GM12864 (cell line): Measurements from ENCODE around the gene SUCO.
"Not testable (repeated sequence)": the region's sequence is repeated elsewhere in the genome, so short reads cannot be mapped to it uniquely, and the experiment has no call there.

ENCODE experiments used
- DNase-seq: peaks from one replicate; pipeline ENCODE4 v3.0.0-alpha.2; 2011; ENCODE audit warnings: low read depth
- H3K4me3 ChIP-seq: 2 replicates; pipeline ENCODE4 v1.5.1; 2011; ENCODE audit warnings: mild to moderate bottlenecking, low read depth, low read length, control low read depth
- CTCF ChIP-seq: IDR thresholded peaks from 2 replicates; pipeline ENCODE4 v1.5.1; 2011; ENCODE audit warnings: low read depth, mild to moderate bottlenecking, moderate library complexity, low read length, control low read depth, inconsistent platforms; ENCODE audit errors: missing control alignments

Gene SUCO

GRCh38 chr1:172613294-172613693 lies 80.3 kb downstream of the SUCO start:
- H3K4me3 ChIP-seq: no peak overlapping the region
- no peak for TF ChIP-seq CTCF
- DNase-seq: no peak

GRCh38 chr1:172616195-172616594 lies 83.2 kb downstream of the SUCO start:
- DNase-seq: no peak
- TF ChIP-seq CTCF: no peak
- H3K4me3 ChIP-seq: no peak overlapping the region

- no peak overlapping the region for H3K4me3 ChIP-seq
- no peak for TF ChIP-seq CTCF
- no peak for DNase-seq
Observed at GRCh38 chr1:172616636-172617035, 83.7 kb downstream of the SUCO start.

- not testable (repeated sequence) for H3K4me3 ChIP-seq, DNase-seq
Observed at GRCh38 chr1:172620603-172621002, 87.7 kb downstream of the SUCO start.

- no peak for DNase-seq
- H3K4me3 ChIP-seq: no peak overlapping the region
- TF ChIP-seq CTCF: no peak
Observed at GRCh38 chr1:172622541-172622940, 89.6 kb downstream of the SUCO start.

GRCh38 chr1:172623748-172624147 lies 90.8 kb downstream of the SUCO start:
- no peak overlapping the region for H3K4me3 ChIP-seq
- no peak for DNase-seq
- TF ChIP-seq CTCF: no peak

- H3K4me3 ChIP-seq: no peak overlapping the region
- no peak for DNase-seq
- no peak for TF ChIP-seq CTCF
Observed at GRCh38 chr1:172626845-172627244, 93.9 kb downstream of the SUCO start.

GRCh38 chr1:172627702-172628101 lies 94.8 kb downstream of the SUCO start:
- no peak for DNase-seq
- no peak for TF ChIP-seq CTCF
- H3K4me3 ChIP-seq: no peak overlapping the region
